SHP77 (cell line): ENCODE results near the gene TBC1D28.
"Not testable (repeated sequence)": the region's sequence is repeated elsewhere in the genome, so short reads cannot be mapped to it uniquely, and the experiment has no call there.

Experiments
- DNase-seq, 2 experiments: peaks; one replicate each; lab custom pipeline; 2025; lab: John Stamatoyannopoulos, UW

The TBC1D28 gene

GRCh38 chr17:18613016-18613415 lies 31.2 kb downstream of the TBC1D28 start:
- not testable (repeated sequence) for DNase-seq

DNA sequence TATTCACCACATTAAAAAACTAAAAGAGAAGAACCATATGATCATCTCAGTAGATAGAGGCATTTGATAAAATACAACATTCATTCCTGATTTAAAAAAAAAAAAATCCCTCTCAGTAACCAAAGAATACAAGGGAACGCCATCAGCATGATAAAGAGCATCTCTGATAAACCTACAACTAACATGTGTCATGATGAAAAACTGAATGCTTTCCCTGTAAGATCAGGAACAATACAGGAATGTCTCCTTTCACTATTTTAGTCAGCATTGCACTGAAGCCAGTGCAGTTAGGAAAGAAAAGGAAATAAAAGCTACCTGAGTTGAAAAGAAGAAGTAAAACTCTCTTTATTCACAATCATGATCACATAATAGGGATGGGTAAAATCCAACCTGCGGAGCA lies 51.1 kb downstream of the TBC1D28 start:
- DNase-seq, result not testable (repeated sequence)
